Endometrium (tissue), 2 donors: Measurements from ENCODE around the gene PACS1.
"Not testable (repeated sequence)": the region's sequence is repeated elsewhere in the genome, so short reads cannot be mapped to it uniquely, and the experiment has no call there.

Source experiments
- FAIRE-seq: peaks from 2 replicates; lab custom pipeline; 2012; peaks lifted over from hg19 to GRCh38; lab: Jason Lieb, UNC
- donor health status: control.
- donor health status: control.

PACS1 gene

GRCh38 chr11:66069715-66070603 is at the start of gene PACS1:
PACS1 (plus strand) TSS chr11:66070272; CDS start chr11:66070487, 215 bp downstream.
- no peak for FAIRE-seq

GRCh38 chr11:66020618-66021357 is 49.3 kb upstream of the PACS1 start:
- no peak for FAIRE-seq

GRCh38 chr11:66022401-66023185 is 47.5 kb upstream of the PACS1 start:
- FAIRE-seq: no peak

- FAIRE-seq: not testable (repeated sequence)
Observed at GRCh38 chr11:66023186-66023440, 47.0 kb upstream of the PACS1 start.

GRCh38 chr11:66026017-66026529 is 44.0 kb upstream of the PACS1 start, which contains the start of gene CATSPER1:
CATSPER1 (minus strand) TSS chr11:66026479; CDS start chr11:66026379, 100 bp downstream.
- FAIRE-seq: no peak

GRCh38 chr11:66032957-66033735 is 36.9 kb upstream of the PACS1 start:
- FAIRE-seq: no peak

- FAIRE-seq: no peak
Observed at GRCh38 chr11:66035653-66036333, 34.3 kb upstream of the PACS1 start.

GRCh38 chr11:66036334-66036710 is 33.8 kb upstream of the PACS1 start:
- FAIRE-seq: no peak

GRCh38 chr11:66037327-66037726 is 32.7 kb upstream of the PACS1 start:
- no peak for FAIRE-seq

- no peak for FAIRE-seq
Observed at GRCh38 chr11:66039765-66040164, 30.3 kb upstream of the PACS1 start.

- no peak for FAIRE-seq
Observed at GRCh38 chr11:66042227-66042995, 27.7 kb upstream of the PACS1 start.

- no peak for FAIRE-seq
Observed at GRCh38 chr11:66042996-66043906, 26.8 kb upstream of the PACS1 start.

- no peak for FAIRE-seq
Observed at GRCh38 chr11:66044757-66045156, 25.3 kb upstream of the PACS1 start.

GRCh38 chr11:66045177-66045639 is 24.9 kb upstream of the PACS1 start:
- FAIRE-seq: no peak

GRCh38 chr11:66046901-66047300 is 23.2 kb upstream of the PACS1 start:
- no peak for FAIRE-seq

- FAIRE-seq: no peak
Observed at GRCh38 chr11:66047541-66048365, 22.3 kb upstream of the PACS1 start.

- FAIRE-seq: no peak
Observed at GRCh38 chr11:66048547-66049323, 21.3 kb upstream of the PACS1 start, which contains the start of gene GAL3ST3. GAL3ST3 (minus strand) TSS chr11:66049161; CDS start chr11:66045415, 3,746 bp downstream.
